Measurements from ENCODE around the gene PRMT9.

Gene PRMT9

GRCh38 chr4:147683717-147684700 lies at the start of gene PRMT9:
Gene PRMT9, minus strand, starts transcription at chr4:147684163. Its CDS starts 176 bp downstream, at chr4:147683987.
- DNase-seq = peak; percentile 75 to 79

GRCh38 chr4:147732518-147733235 lies 48.7 kb upstream of the PRMT9 start:
- DNase-seq = peak in 1 of 2 donors; percentile 36

- DNase-seq = peak; percentile 62 to 70
Observed at GRCh38 chr4:147731580-147732517, 47.9 kb upstream of the PRMT9 start, which contains the start of gene ARHGAP10. Gene ARHGAP10, plus strand, starts transcription at chr4:147732088. Its CDS starts 214 bp downstream, at chr4:147732302.

GRCh38 chr4:147730333-147730732 lies 46.4 kb upstream of the PRMT9 start:
- peak in 1 of 2 donors; percentile 38 for DNase-seq

GRCh38 chr4:147727476-147728028 lies 43.6 kb upstream of the PRMT9 start:
- no peak for DNase-seq

GRCh38 chr4:147725673-147726072 lies 41.7 kb upstream of the PRMT9 start:
- DNase-seq = peak in 1 of 2 donors; percentile 49

- peak; percentile 32 to 57 for DNase-seq
Observed at GRCh38 chr4:147724468-147725201, 40.7 kb upstream of the PRMT9 start.

- peak; percentile 66 to 72 for DNase-seq
Observed at GRCh38 chr4:147723326-147723725, 39.4 kb upstream of the PRMT9 start.

- no peak for DNase-seq
Observed at GRCh38 chr4:147717878-147718277, 33.9 kb upstream of the PRMT9 start.

GRCh38 chr4:147714575-147715401 lies 30.8 kb upstream of the PRMT9 start:
- no peak for DNase-seq

GRCh38 chr4:147709999-147710398 lies 26.0 kb upstream of the PRMT9 start:
- no peak for DNase-seq

GRCh38 chr4:147707892-147708672 lies 24.1 kb upstream of the PRMT9 start:
- peak; percentile 55 to 90 for DNase-seq

GRCh38 chr4:147704846-147705245 lies 20.9 kb upstream of the PRMT9 start:
- no peak for DNase-seq

- no peak for DNase-seq
Observed at GRCh38 chr4:147696866-147697265, 12.9 kb upstream of the PRMT9 start.

GRCh38 chr4:147693218-147693617 lies 9.3 kb upstream of the PRMT9 start:
- DNase-seq = no peak

GRCh38 chr4:147691820-147692219 lies 7.9 kb upstream of the PRMT9 start:
- DNase-seq = no peak

- no peak for DNase-seq
Observed at GRCh38 chr4:147689067-147689466, 5.1 kb upstream of the PRMT9 start.

GRCh38 chr4:147683188-147683591 lies 773 bp downstream of the PRMT9 start:
- peak; percentile 59 to 74 for DNase-seq

- no peak for DNase-seq
Observed at GRCh38 chr4:147682755-147683154, 1.2 kb downstream of the PRMT9 start.

Data from inflammatory macrophage treated with lipopolysaccharide for 1 hour (primary cell).